MM.1S (cell line): ENCODE data around the gene ZNHIT6.

ENCODE experiments used
- DNase-seq: peaks from one replicate; pipeline ENCODE4 v3.0.0-alpha.2; 2015
- H2AFZ ChIP-seq: fragments of 300-600 bp; sonication (generic); 2 replicates; pipeline ENCODE4 v1.6.0; 2016; ENCODE audit warnings: antibody characterized with exemption, low read length
- H3F3A ChIP-seq: fragments of 300-600 bp; sonication (generic); 2 replicates; pipeline ENCODE4 v1.6.1; 2016; ENCODE audit warnings: mild to moderate bottlenecking, antibody characterized with exemption, low read length, moderate library complexity, mixed read lengths; ENCODE audit not compliant: insufficient read depth
- H3K27ac ChIP-seq: fragments of 300-600 bp; sonication (generic); 2 replicates; pipeline ENCODE4 v1.5.1; 2016; ENCODE audit warnings: mild to moderate bottlenecking, low read length
- H3K27me3 ChIP-seq: fragments of 300-600 bp; sonication (generic); replicated peaks from 2 replicates; pipeline ENCODE4 v1.6.0; 2016; ENCODE audit warnings: low read length; ENCODE audit not compliant: insufficient read depth
- H3K36me3 ChIP-seq: fragments of 300-600 bp; sonication (generic); replicated peaks from 2 replicates; pipeline ENCODE4 v1.6.1; 2016; ENCODE audit warnings: mild to moderate bottlenecking, low read length, mixed read lengths; ENCODE audit not compliant: insufficient read depth
- H3K4me1 ChIP-seq: fragments of 300-600 bp; sonication (generic); 2 replicates; pipeline ENCODE4 v1.6.1; 2016; ENCODE audit warnings: low read length, mixed read lengths
- H3K4me2 ChIP-seq: fragments of 300-600 bp; sonication (generic); 2 replicates; pipeline ENCODE4 v1.6.0; 2016; ENCODE audit warnings: low read depth, low read length
- H3K4me3 ChIP-seq: fragments of 300-600 bp; sonication (generic); 2 replicates; pipeline ENCODE4 v1.5.1; 2016; ENCODE audit warnings: low read length, mixed read lengths
- H3K79me2 ChIP-seq: fragments of 300-600 bp; sonication (generic); 2 replicates; pipeline ENCODE4 v1.6.1; 2016; ENCODE audit warnings: mixed run types, low read length, mixed read lengths
- H3K9ac ChIP-seq: fragments of 300-600 bp; sonication (generic); 2 replicates; pipeline ENCODE4 v1.6.1; 2016; ENCODE audit warnings: low read length, mixed read lengths
- H3K9me2 ChIP-seq: fragments of 300-600 bp; sonication (generic); replicated peaks from 2 replicates; pipeline ENCODE4 v1.6.1; 2016; ENCODE audit warnings: mild to moderate bottlenecking, low read length, mixed read lengths; ENCODE audit not compliant: insufficient read depth
- H3K9me3 ChIP-seq: fragments of 300-600 bp; sonication (generic); replicated peaks from 2 replicates; pipeline ENCODE4 v1.6.1; 2016; ENCODE audit warnings: mild to moderate bottlenecking, low read length, mixed read lengths; ENCODE audit not compliant: insufficient read depth
- H4K20me1 ChIP-seq: fragments of 300-600 bp; sonication (generic); 2 replicates; pipeline ENCODE4 v1.6.1; 2016; ENCODE audit warnings: mild to moderate bottlenecking, low read length, moderate library complexity, mixed read lengths; ENCODE audit not compliant: insufficient read depth
- EZH2 ChIP-seq: fragments of 300-600 bp; sonication (generic); optimal IDR thresholded peaks from 2 replicates; pipeline ENCODE3; 2017; ENCODE audit warnings: low read depth, mild to moderate bottlenecking, antibody characterized with exemption, low read length, mixed read lengths
- EZH2phosphoT487 ChIP-seq: fragments of 300-600 bp; sonication (generic); IDR thresholded peaks from 2 replicates; pipeline ENCODE4 v1.6.1; 2018; ENCODE audit warnings: antibody characterized with exemption, low read length
- TF ChIP-seq, protein P1 (sequence below): fragments of 300-600 bp; sonication (generic); IDR thresholded peaks from 2 replicates; pipeline ENCODE4 v1.5.1; 2016; ENCODE audit warnings: antibody characterized with exemption, low read length, mixed read lengths

The ZNHIT6 gene

DNA sequence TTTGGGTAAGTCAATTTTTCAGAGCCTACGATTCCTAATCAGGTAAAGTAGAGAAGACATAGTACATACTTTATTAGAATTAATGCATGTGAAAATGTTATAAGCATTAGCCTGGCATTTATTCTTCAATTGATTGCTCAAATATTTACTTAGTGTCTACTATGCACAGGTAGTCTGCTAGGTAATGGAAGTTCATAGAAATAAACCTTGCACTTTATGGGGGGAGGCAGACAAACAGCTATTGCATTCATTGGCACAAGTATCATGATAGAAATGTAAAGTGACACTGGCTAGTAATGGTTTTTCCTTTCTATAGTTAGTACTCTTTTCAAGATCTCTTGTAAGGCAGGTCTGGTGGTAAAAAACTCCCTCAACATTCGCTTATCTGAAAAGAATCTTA lies 44.9 kb downstream of the ZNHIT6 start:
- Histone ChIP-seq H3K4me3 (no peak overlapping the region), H3K27me3 (no peaks in the 10 kb centered on the region), H3K36me3 (peaks cover 4% of the 10 kb centered on the region; the same call in 1 of the 2 replicates), H3K9ac (no peak overlapping the region), H2AFZ (no peak overlapping the region), H3K9me2 (no peaks in the 10 kb centered on the region), H3K27ac (no peak overlapping the region), H3F3A (no peaks in the 10 kb centered on the region), H4K20me1 (no peaks in the 10 kb centered on the region), H3K4me1 (no peaks in the 10 kb centered on the region), H3K4me2 (no peak overlapping the region), H3K9me3 (no peaks in the 10 kb centered on the region), H3K79me2 (no peaks in the 10 kb centered on the region)
- TF ChIP-seq EZH2phosphoT487 (no peak), EZH2 (no peak)
- no peak for DNase-seq

DNA sequence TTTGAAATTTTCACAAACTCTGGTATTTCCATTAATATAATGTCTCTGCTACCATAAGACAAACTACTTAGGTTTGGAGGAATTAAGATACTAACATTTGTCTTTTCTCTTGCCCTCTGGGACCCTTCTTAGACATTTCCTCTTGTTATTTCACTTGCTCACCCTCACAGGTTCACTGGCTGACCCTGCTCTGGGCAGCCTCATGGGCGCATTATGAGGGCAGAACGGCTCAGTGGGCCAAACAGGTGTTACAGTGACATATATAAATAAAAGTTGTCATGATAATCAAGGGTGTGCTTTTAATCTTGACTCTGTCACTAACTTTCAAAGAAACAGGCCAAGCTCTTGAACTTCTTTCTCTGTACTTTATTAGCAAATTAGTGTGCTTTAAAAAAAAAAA lies 46.5 kb downstream of the ZNHIT6 start:
- Histone ChIP-seq H3K4me3 (no peak overlapping the region), H3K36me3 (no peaks in the 10 kb centered on the region), H3F3A (no peaks in the 10 kb centered on the region), H3K79me2 (no peaks in the 10 kb centered on the region), H3K27ac (no peak overlapping the region), H2AFZ (no peak overlapping the region), H3K9ac (no peak overlapping the region), H3K9me2 (no peaks in the 10 kb centered on the region), H3K4me2 (no peak overlapping the region), H3K4me1 (no peaks in the 10 kb centered on the region), H3K9me3 (no peaks in the 10 kb centered on the region), H4K20me1 (no peaks in the 10 kb centered on the region), H3K27me3 (no peaks in the 10 kb centered on the region)
- DNase-seq, result no peak
- no peak for TF ChIP-seq EZH2
- TF ChIP-seq, protein P1, sequence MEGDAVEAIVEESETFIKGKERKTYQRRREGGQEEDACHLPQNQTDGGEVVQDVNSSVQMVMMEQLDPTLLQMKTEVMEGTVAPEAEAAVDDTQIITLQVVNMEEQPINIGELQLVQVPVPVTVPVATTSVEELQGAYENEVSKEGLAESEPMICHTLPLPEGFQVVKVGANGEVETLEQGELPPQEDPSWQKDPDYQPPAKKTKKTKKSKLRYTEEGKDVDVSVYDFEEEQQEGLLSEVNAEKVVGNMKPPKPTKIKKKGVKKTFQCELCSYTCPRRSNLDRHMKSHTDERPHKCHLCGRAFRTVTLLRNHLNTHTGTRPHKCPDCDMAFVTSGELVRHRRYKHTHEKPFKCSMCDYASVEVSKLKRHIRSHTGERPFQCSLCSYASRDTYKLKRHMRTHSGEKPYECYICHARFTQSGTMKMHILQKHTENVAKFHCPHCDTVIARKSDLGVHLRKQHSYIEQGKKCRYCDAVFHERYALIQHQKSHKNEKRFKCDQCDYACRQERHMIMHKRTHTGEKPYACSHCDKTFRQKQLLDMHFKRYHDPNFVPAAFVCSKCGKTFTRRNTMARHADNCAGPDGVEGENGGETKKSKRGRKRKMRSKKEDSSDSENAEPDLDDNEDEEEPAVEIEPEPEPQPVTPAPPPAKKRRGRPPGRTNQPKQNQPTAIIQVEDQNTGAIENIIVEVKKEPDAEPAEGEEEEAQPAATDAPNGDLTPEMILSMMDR, result no peak
- TF ChIP-seq EZH2phosphoT487, result no peak

DNA sequence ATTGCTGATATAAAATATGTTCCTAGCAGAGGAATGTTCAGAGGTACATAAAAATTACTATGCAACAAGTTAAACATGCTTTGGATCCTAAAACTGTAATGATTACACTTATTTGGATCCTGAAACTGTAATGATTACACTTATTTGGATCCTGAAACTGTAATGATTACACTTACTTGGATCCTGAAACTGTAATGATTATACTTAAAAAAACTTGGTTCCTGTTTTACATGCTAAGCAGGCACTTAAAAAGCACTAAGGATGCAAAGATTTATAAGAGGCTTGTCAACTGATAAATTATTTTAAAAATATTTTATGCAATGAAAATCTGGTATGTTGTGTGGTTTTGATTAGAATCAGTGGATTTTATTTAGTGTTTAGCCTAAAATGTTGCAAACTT lies 47.7 kb downstream of the ZNHIT6 start:
- no peak for DNase-seq
- H3K4me2 ChIP-seq, result no peak overlapping the region
- H3K4me1 ChIP-seq, result no peaks in the 10 kb centered on the region
- H3K9me2 ChIP-seq, result no peaks in the 10 kb centered on the region
- H3K27me3 ChIP-seq, result no peaks in the 10 kb centered on the region
- H3K9ac ChIP-seq, result no peak overlapping the region
- TF ChIP-seq, protein P1, result no peak
- TF ChIP-seq EZH2 (no peak), EZH2phosphoT487 (no peak)
- no peaks in the 10 kb centered on the region for H4K20me1 ChIP-seq
- no peaks in the 10 kb centered on the region for H3F3A ChIP-seq
- no peaks in the 10 kb centered on the region for H3K9me3 ChIP-seq
- H3K27ac ChIP-seq, result no peak overlapping the region
- no peak overlapping the region for H2AFZ ChIP-seq
- H3K79me2 ChIP-seq, result no peaks in the 10 kb centered on the region
- H3K36me3 ChIP-seq, result no peaks in the 10 kb centered on the region
- H3K4me3 ChIP-seq, result no peak overlapping the region

DNA sequence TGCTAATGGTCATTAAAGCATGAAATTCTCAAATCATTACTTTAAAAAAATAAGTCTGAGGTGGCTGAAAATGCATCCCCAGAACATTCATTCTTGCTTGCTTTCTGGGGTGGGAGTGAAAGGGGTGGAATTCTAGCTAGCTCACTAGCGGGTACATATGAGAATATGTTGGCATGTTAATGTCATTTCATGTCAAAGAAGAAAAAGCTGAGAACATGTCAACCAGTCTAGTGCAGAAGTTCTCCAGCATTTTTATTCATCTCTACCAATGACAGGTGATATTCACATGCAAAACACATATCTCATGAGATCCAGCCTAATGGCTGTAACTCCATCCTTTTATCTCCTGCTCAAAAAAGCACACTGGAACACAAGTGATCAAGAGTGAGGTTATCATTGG lies 49.1 kb downstream of the ZNHIT6 start:
- no peaks in the 10 kb centered on the region for H3K9me3 ChIP-seq
- H4K20me1 ChIP-seq, result no peaks in the 10 kb centered on the region
- no peak overlapping the region for H3K4me3 ChIP-seq
- no peaks in the 10 kb centered on the region for H3K27me3 ChIP-seq
- no peaks in the 10 kb centered on the region for H3K9me2 ChIP-seq
- TF ChIP-seq, protein P1, result no peak
- TF ChIP-seq EZH2phosphoT487, result no peak
- TF ChIP-seq EZH2, result no peak
- H3K4me1 ChIP-seq, result no peaks in the 10 kb centered on the region
- no peak overlapping the region for H3K27ac ChIP-seq
- no peaks in the 10 kb centered on the region for H3F3A ChIP-seq
- no peak overlapping the region for H3K4me2 ChIP-seq
- H3K79me2 ChIP-seq, result no peaks in the 10 kb centered on the region
- no peak for DNase-seq
- no peak overlapping the region for H2AFZ ChIP-seq
- no peak overlapping the region for H3K9ac ChIP-seq
- no peaks in the 10 kb centered on the region for H3K36me3 ChIP-seq
